PC-9 (cell line): ENCODE data around the gene NINL.

ENCODE experiments used
- CTCF ChIP-seq: fragments of 200-600 bp; sonication (generic); conservative IDR thresholded peaks from 2 replicates; pipeline ENCODE4 v1.6.1; 2017; ENCODE audit warnings: mixed run types, antibody characterized with exemption, mild to moderate bottlenecking, moderate library complexity
- EZH2 ChIP-seq: fragments of 200-600 bp; sonication (generic); IDR thresholded peaks from 2 replicates; pipeline ENCODE4 v1.8.0; 2017; ENCODE audit warnings: antibody characterized with exemption, low read depth

- TF ChIP-seq CTCF (no peak), EZH2 (no peak)
Observed at GRCh38 chr20:25548613-25549086, 36.7 kb downstream of the NINL start.
